ENCODE results near the gene CDKN2AIPNL.

DNA sequence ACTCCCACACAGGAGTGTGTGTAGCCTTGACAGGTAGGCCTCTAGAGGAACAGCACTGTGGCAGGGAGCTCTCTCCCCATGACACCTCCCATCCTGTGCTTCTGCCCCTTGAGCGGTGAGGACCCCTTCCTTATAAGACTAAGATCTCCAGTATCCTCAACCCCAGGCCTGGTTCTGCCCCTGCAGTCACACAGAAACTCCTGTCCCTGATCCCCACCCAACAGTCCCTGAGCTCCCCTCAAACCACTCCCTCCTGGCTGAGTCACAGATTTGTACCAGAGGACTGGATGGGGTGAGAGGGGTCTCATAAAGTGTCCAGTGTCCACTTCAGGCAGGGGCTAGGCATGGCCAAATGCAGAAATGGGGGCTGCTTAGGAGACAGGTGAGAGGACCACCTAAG is 47.8 kb upstream of the CDKN2AIPNL start:
- TF ChIP-seq, protein P1, sequence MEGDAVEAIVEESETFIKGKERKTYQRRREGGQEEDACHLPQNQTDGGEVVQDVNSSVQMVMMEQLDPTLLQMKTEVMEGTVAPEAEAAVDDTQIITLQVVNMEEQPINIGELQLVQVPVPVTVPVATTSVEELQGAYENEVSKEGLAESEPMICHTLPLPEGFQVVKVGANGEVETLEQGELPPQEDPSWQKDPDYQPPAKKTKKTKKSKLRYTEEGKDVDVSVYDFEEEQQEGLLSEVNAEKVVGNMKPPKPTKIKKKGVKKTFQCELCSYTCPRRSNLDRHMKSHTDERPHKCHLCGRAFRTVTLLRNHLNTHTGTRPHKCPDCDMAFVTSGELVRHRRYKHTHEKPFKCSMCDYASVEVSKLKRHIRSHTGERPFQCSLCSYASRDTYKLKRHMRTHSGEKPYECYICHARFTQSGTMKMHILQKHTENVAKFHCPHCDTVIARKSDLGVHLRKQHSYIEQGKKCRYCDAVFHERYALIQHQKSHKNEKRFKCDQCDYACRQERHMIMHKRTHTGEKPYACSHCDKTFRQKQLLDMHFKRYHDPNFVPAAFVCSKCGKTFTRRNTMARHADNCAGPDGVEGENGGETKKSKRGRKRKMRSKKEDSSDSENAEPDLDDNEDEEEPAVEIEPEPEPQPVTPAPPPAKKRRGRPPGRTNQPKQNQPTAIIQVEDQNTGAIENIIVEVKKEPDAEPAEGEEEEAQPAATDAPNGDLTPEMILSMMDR (IDR thresholded peaks at IDR 0.05) = no peak
- no peak for TF ChIP-seq EP300 (IDR thresholded peaks at IDR 0.05; ENCODE audit: low read depth)
